ENCODE results near the gene SKI.

GRCh38 chr1:2206813-2207487, 21.2 kb upstream of the SKI start:
- no peak for TF ChIP-seq CTCF (IDR thresholded peaks at IDR 0.05; ENCODE audit: insufficient read depth, low read depth, low read length)
- no peak for TF ChIP-seq EZH2 (IDR thresholded peaks at IDR 0.05; ENCODE audit: insufficient read depth, low read length)

Measured in astrocyte (in vitro differentiated cells and primary cell).